ENCODE measurements around the gene ZCCHC13.

Gene ZCCHC13

GRCh38 chrX:74284391-74284952 is 19.5 kb upstream of the ZCCHC13 start:
- Histone ChIP-seq H3K36me3 (peaks cover 22 to 23% (median 22%) of the 10 kb centered on the region in 3 donors), H3K9me3 (no peaks in the 10 kb centered on the region), H3K27ac (peak overlapping the region; percentile 33 to 55), H3K4me1 (peaks cover 0 to 76% (median 4%) of the 10 kb centered on the region in 4 donors), H3K4me3 (no peak overlapping the region), H3K27me3 (no peaks in the 10 kb centered on the region)
- DNase-seq, result no peak
- TF ChIP-seq CTCF (IDR thresholded peaks at IDR 0.05), result no peak
- intact Hi-C loops (cut with DNase I; ENCODE audit: low total_unique reads), result no loop called here

- DNase-seq, result no peak
- peak overlapping the region in 1 of 2 donors; percentile 95 for H3K27ac ChIP-seq
- H3K27me3 ChIP-seq, result no peaks in the 10 kb centered on the region
- H3K9me3 ChIP-seq, result no peaks in the 10 kb centered on the region
- intact Hi-C loops (cut with DNase I; ENCODE audit: low total_unique reads), result no loop called here
- H3K36me3 ChIP-seq, result peaks cover 0 to 6% (median 0%) of the 10 kb centered on the region in 3 donors
- no peak for TF ChIP-seq CTCF (IDR thresholded peaks at IDR 0.05)
- H3K4me3 ChIP-seq, result no peak overlapping the region
- H3K4me1 ChIP-seq, result peaks cover 0 to 70% (median 4%) of the 10 kb centered on the region in 4 donors
These were observed 16.8 kb upstream of the ZCCHC13 start for GRCh38 chrX:74286950-74287740.

GRCh38 chrX:74291577-74291963 is 12.4 kb upstream of the ZCCHC13 start:
- intact Hi-C loops (cut with DNase I; ENCODE audit: low total_unique reads), result no loop called here
- TF ChIP-seq CTCF (IDR thresholded peaks at IDR 0.05), result no peak

GRCh38 chrX:74291964-74292807 is 11.8 kb upstream of the ZCCHC13 start:
- H3K27ac ChIP-seq, result peak overlapping the region; percentile 88 to 95
- no peaks in the 10 kb centered on the region for H3K27me3 ChIP-seq
- DNase-seq, result peak; percentile 92 to 94
- no peaks in the 10 kb centered on the region for H3K9me3 ChIP-seq
- TF ChIP-seq CTCF (IDR thresholded peaks at IDR 0.05), result no peak
- H3K36me3 ChIP-seq, result no peaks in the 10 kb centered on the region
- intact Hi-C loops (cut with DNase I; ENCODE audit: low total_unique reads), result no loop called here
- peaks cover 0 to 21% (median 0%) of the 10 kb centered on the region in 4 donors for H3K4me1 ChIP-seq
- H3K4me3 ChIP-seq, result peak overlapping the region; percentile 65 to 73

More at GRCh38 chrX:74291577-74291963, 12.4 kb upstream of the ZCCHC13 start:
- peak overlapping the region; percentile 65 to 73 for H3K4me3 ChIP-seq
- H3K36me3 ChIP-seq, result no peaks in the 10 kb centered on the region
- H3K27ac ChIP-seq, result peak overlapping the region; percentile 88 to 95
- no peak for DNase-seq
- H3K27me3 ChIP-seq, result no peaks in the 10 kb centered on the region
- H3K4me1 ChIP-seq, result peaks cover 0 to 27% (median 0%) of the 10 kb centered on the region in 4 donors
- no peaks in the 10 kb centered on the region for H3K9me3 ChIP-seq

GRCh38 chrX:74292808-74293123 is 11.2 kb upstream of the ZCCHC13 start:
- DNase-seq, result no peak
- H3K9me3 ChIP-seq, result no peaks in the 10 kb centered on the region
- peaks cover 0 to 17% (median 0%) of the 10 kb centered on the region in 4 donors for H3K4me1 ChIP-seq
- H3K27me3 ChIP-seq, result no peaks in the 10 kb centered on the region
- H3K36me3 ChIP-seq, result no peaks in the 10 kb centered on the region
- H3K27ac ChIP-seq, result peak overlapping the region; percentile 88 to 95
- TF ChIP-seq CTCF (IDR thresholded peaks at IDR 0.05), result no peak
- intact Hi-C loops (cut with DNase I; ENCODE audit: low total_unique reads), result no loop called here
- peak overlapping the region; percentile 65 to 73 for H3K4me3 ChIP-seq
